Heart left ventricle (tissue), 13 donors: ENCODE measurements around the gene SORCS2.

Experiments used
- CTCF ChIP-seq, 12 donors: fragments of 200-600 bp; sonication (generic) in 4 of 12; IDR thresholded peaks; one replicate each; pipeline versions ENCODE4 v1.5.0 to v1.8.0; 2018 to 2022; ENCODE audit warnings: antibody characterized with exemption in 12 of 12, mild to moderate bottlenecking in 5 of 12
- POLR2A ChIP-seq, 2 donors: fragments of 450-650 bp; IDR thresholded peaks; one replicate each; pipeline ENCODE4 v1.6.1; 2017; ENCODE audit warnings: antibody characterized with exemption in 2 of 2, mild to moderate bottlenecking in 2 of 2, moderate library complexity in 2 of 2
- donor health status: ischemic (EF 13 %, LVEDD 7.1; RV severe dilation, severe dysfunction).
- donor health status: DM: no; HTN: yes; CAD: no.
- donor health status: DM: no; HTN: no; CAD: no.
- donor health status: ischemic (EF 25% LVEDD 6.9; RV normal size, moderate dysfunction).
- donor health status: ischemic (EF 25% LVEDD 5.7; RV mildly dilated, moderate dysfunction).
- donor health status: ischemic (EF 35%, LVEDD 5.7; RV mildly dilated, moderate dysfunction).
- donor health status: nonischemic (EF 11% LVEDD 7.7; RV severe dilation, severe dysfunction).
- donor health status: DM: yes; HTN: yes; CAD: no.
- donor health status: PGD.
- donor health status: ischemic (EF 29% LVEDD 5.4; RV normal size, mild dysfunction).
- donor health status: nonischemic (EF 23%, LVEDD 6.1; RV moderate dilation, normal function).

- no peak for TF ChIP-seq CTCF (IDR thresholded peaks at IDR 0.05)
- no peak for TF ChIP-seq POLR2A (IDR thresholded peaks at IDR 0.05)
These were observed 116.8 kb downstream of the SORCS2 start for GRCh38 chr4:7309181-7309580.
